ENCODE results near the gene SALL2. TPM values are rescaled to one million over a fixed set of nuclear protein-coding genes. Genes with fewer than 3 reads are reported as not detected.

Gene SALL2
- total RNA-seq, 1 experiment from 2014 or later, result 287 TPM

- no peaks in the 10 kb centered on the region for H3K9me3 ChIP-seq (ENCODE audit: control insufficient read depth, low read depth, low read length)
- no peak overlapping the region for H3K4ac ChIP-seq (ENCODE audit: low read depth, low read length)
- peaks cover 7 to 8% of the 10 kb centered on the region in 2 experiments for H3K9me3 Mint-ChIP-seq
These were observed 46.5 kb upstream of the SALL2 start for GRCh38 chr14:21572604-21573003.

More at GRCh38 chr14:21572604-21573003, 46.5 kb upstream of the SALL2 start:
- Histone ChIP-seq H3K4me1 (ENCODE audit: insufficient read depth, low read length) (no peaks in the 10 kb centered on the region), H2BK15ac (ENCODE audit: low read depth, low read length) (no peak overlapping the region), H4K5ac (ENCODE audit: insufficient read length, low read depth, low read length) (no peak overlapping the region), H3K79me1 (ENCODE audit: insufficient read depth, low read depth, low read length, poor library complexity, severe bottlenecking) (no peaks in the 10 kb centered on the region), H3K56ac (ENCODE audit: insufficient read length, low read depth, low read length) (no peak overlapping the region), H3K27ac (ENCODE audit: insufficient read length, low read depth, low read length) (no peak overlapping the region), H3K9ac (ENCODE audit: extremely low read depth, insufficient read length, low read length) (no peak overlapping the region), H3K23me2 (ENCODE audit: insufficient read length, low read depth, low read length, poor library complexity, severe bottlenecking) (no peaks in the 10 kb centered on the region), H4K20me1 (ENCODE audit: control insufficient read depth, insufficient read depth, insufficient read length) (no peaks in the 10 kb centered on the region), H3K23ac (ENCODE audit: insufficient read length, low read depth, low read length) (no peak overlapping the region), H4K91ac (ENCODE audit: insufficient read length, low read depth, low read length) (no peak overlapping the region), H2BK5ac (ENCODE audit: insufficient read length, low read length) (no peak overlapping the region), H3K4me2 (ENCODE audit: insufficient read depth, insufficient read length, low read length) (no peak overlapping the region), H3K14ac (ENCODE audit: insufficient read depth, low read length) (no peak overlapping the region), H2BK12ac (ENCODE audit: insufficient read length, low read depth, low read length) (no peak overlapping the region), H2AFZ (ENCODE audit: low read length) (no peak overlapping the region), H3K18ac (ENCODE audit: insufficient read length, low read depth, low read length) (no peak overlapping the region), H4K8ac (replicated peaks; ENCODE audit: insufficient read length, low read depth, low read length) (no peak overlapping the region), H3T11ph (ENCODE audit: low read length) (no peak overlapping the region), H3K79me2 (ENCODE audit: insufficient read depth, low read length) (no peaks in the 10 kb centered on the region), H2BK120ac (ENCODE audit: low read depth, low read length, poor library complexity, severe bottlenecking) (no peak overlapping the region), H2BK20ac (ENCODE audit: low read depth, low read length, poor library complexity, severe bottlenecking) (no peak overlapping the region), H2AK5ac (ENCODE audit: insufficient read length, low read length) (no peak overlapping the region), H3K27me3 (ENCODE audit: insufficient read depth, low read length) (no peaks in the 10 kb centered on the region)
- Mint-ChIP-seq H3K27ac (no peak overlapping the region), H3K27me3 (ENCODE audit: low read depth) (no peaks in the 10 kb centered on the region; the same call in 1 of the 2 replicates), H3K4me1 (0 out of 4 replicates have a peak, but pooled peaks cover 0 to 4% of the 10 kb centered on the region in 2 experiments), H3K36me3 (ENCODE audit: insufficient read depth in 1 of 3, low read depth in 3 of 3) (peaks cover 0 to 7% (median 4%) of the 10 kb centered on the region in 3 experiments; a peak in 3 of 7 replicates), H3K4me3 (no peak overlapping the region)
- no peak for DNase-seq
- TF ChIP-seq, protein P1, sequence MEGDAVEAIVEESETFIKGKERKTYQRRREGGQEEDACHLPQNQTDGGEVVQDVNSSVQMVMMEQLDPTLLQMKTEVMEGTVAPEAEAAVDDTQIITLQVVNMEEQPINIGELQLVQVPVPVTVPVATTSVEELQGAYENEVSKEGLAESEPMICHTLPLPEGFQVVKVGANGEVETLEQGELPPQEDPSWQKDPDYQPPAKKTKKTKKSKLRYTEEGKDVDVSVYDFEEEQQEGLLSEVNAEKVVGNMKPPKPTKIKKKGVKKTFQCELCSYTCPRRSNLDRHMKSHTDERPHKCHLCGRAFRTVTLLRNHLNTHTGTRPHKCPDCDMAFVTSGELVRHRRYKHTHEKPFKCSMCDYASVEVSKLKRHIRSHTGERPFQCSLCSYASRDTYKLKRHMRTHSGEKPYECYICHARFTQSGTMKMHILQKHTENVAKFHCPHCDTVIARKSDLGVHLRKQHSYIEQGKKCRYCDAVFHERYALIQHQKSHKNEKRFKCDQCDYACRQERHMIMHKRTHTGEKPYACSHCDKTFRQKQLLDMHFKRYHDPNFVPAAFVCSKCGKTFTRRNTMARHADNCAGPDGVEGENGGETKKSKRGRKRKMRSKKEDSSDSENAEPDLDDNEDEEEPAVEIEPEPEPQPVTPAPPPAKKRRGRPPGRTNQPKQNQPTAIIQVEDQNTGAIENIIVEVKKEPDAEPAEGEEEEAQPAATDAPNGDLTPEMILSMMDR (conservative IDR thresholded peaks at IDR 0.05), result no peak

All from H9 (cell line).